Esophagus (tissue), 2 donors: ENCODE results near the gene DIPK1A. TPM values are rescaled to one million over a fixed set of nuclear protein-coding genes. Genes with fewer than 3 reads are reported as not detected.
"Not testable (repeated sequence)": the region's sequence is repeated elsewhere in the genome, so short reads cannot be mapped to it uniquely, and the experiment has no call there.

Source experiments
- H3K27ac ChIP-seq, 2 donors: one replicate each; pipeline ENCODE4 v1.5.1; 2013; ENCODE audit warnings: low read depth in 2 of 2, mild to moderate bottlenecking in 2 of 2, inconsistent platforms in 1 of 2, low read length in 1 of 2, moderate library complexity in 1 of 2
- H3K27me3 ChIP-seq, 2 donors: one replicate each; pipeline ENCODE4 v1.6.1; 2013; ENCODE audit warnings: low read length in 2 of 2, control low read depth in 1 of 2, mild to moderate bottlenecking in 1 of 2; ENCODE audit not compliant: insufficient read depth in 2 of 2, control insufficient read depth in 1 of 2
- H3K36me3 ChIP-seq, 2 donors: one replicate each; pipeline ENCODE4 v1.6.1; 2013; ENCODE audit warnings: low read length in 1 of 2; ENCODE audit not compliant: control insufficient read depth in 2 of 2, insufficient read depth in 2 of 2
- H3K4me1 ChIP-seq, 2 donors: one replicate each; pipeline ENCODE4 v1.6.1; 2013; ENCODE audit warnings: low read length in 1 of 2; ENCODE audit not compliant: control insufficient read depth in 2 of 2, insufficient read depth in 2 of 2
- H3K4me3 ChIP-seq, 2 donors: one replicate each; pipeline ENCODE4 v1.5.1; 2013; ENCODE audit warnings: low read length in 2 of 2, mild to moderate bottlenecking in 2 of 2, low read depth in 1 of 2, moderate library complexity in 1 of 2
- H3K9me3 ChIP-seq, 2 donors: one replicate each; pipeline ENCODE4 v1.6.1; 2013; ENCODE audit warnings: mild to moderate bottlenecking in 2 of 2, low read depth in 1 of 2, low read length in 1 of 2, moderate library complexity in 1 of 2; ENCODE audit not compliant: control insufficient read depth in 2 of 2, insufficient read depth in 1 of 2
- WGBS, 2 donors: extraction: QIAGEN DNeasy Blood & Tissue Kit; methylation state at CpG; one replicate each; pipeline ENCODE4 v1.1.7; 2013; 5-methylcytosine and 5-hydroxymethylcytosine counted together
- polyA plus RNA-seq, 2 donors: library from polyadenylated mRNA; stranded (reverse); fragments of 200-250 nt; gene quantifications; one replicate each; pipeline ENCODE4 v1.2.3, GENCODE V29; 2013
- donor health status: healthy with polysubstance abuse.
- donor health status: Bipolar disorder and iron deficiency.

The DIPK1A gene
- polyA plus RNA-seq, 2 donors, result 2.3 to 4.5 TPM

DNA sequence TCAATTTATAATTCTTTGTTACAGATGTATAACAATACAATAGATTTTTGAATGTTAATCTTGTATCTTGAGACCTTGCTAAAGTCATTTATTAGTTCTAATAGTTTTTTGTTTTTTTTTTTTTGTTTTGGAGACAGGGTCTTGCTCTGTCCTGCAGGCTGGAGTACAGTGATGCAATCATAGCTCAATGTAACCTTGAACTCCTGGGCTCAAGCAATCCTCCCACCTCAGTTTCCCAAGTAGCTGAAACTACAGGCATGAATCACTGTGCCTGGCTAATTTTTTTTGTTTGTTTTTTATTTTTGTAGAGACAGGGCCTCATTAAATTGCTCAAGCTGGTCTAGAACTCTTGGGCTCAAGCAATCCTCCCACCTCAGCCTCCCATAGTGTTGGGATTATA is 26.2 kb upstream of the DIPK1A start:
- no peaks in the 10 kb centered on the region for H3K9me3 ChIP-seq
- H3K4me1 ChIP-seq, result no peaks in the 10 kb centered on the region
- no peak overlapping the region for H3K27ac ChIP-seq
- no peaks in the 10 kb centered on the region for H3K27me3 ChIP-seq
- no peak overlapping the region for H3K4me3 ChIP-seq
- no peaks in the 10 kb centered on the region for H3K36me3 ChIP-seq

DNA sequence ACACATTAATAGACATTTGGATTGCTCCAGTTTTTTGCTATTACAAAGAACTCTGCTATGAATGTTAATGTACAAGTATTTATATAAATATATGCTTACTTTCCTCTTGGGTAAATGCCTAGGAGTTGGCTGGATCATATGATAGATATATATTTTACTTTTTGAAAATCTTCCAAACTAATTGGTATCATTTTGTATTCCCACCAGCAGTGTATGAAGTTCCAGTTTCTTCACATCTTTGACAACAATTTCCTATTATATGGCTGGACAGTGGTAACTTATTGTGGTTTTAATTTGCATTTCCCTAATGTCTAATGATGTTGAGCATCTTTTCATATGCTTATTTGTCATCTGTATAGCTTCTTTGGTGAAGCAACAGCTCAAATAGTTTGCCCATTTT is 23.8 kb upstream of the DIPK1A start:
- Histone ChIP-seq H3K4me3 (no peak overlapping the region), H3K36me3 (no peaks in the 10 kb centered on the region), H3K4me1 (no peaks in the 10 kb centered on the region), H3K27ac (no peak overlapping the region), H3K9me3 (no peaks in the 10 kb centered on the region), H3K27me3 (no peaks in the 10 kb centered on the region)

DNA sequence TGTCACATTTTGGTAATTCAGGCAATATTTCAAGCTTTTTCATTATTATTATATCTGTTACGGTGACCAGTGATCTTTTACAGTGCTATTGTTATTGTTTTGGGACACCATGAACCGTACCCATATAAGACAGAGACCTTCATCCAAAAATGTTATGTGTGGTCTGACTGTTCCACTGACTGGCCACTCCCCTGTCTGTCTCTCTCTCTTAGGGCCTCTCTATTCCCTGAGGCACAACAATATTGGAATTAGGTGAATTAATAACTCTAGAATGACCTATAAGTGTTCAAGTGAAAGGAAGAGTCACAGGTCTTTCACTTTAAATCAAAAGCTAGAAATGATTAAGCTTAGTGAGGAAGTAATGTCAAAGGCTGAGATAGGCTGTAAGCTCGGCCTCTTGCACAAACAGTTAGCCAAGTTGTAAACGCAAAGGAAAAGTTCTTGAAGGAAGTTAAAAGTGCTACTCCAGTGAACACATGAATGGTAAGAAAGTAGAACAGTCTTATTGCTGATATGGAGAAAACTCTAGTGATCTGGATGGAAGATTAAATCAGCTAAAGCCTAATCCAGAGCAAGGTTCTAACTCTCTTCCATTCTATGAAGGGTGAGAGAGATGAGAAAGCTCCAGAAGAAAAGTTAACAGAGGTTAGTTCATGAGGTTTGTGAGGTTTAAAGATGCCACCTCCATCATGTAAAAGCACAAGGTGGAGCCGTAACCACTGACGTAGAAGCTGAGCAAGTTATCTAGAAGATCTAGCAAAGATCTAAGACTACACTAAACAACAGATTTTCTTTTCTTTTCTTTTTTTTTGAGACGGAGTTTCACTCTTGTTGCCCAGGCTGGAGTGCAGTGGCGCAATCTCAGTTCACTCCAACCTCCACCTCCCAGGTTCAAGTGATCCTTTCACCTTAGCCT is 19.7 kb upstream of the DIPK1A start:
- H3K4me3 ChIP-seq, result no peak overlapping the region
- H3K27me3 ChIP-seq, result no peaks in the 10 kb centered on the region
- no peak overlapping the region for H3K27ac ChIP-seq
- H3K4me1 ChIP-seq, result no peaks in the 10 kb centered on the region
- no peaks in the 10 kb centered on the region for H3K9me3 ChIP-seq
- H3K36me3 ChIP-seq, result no peaks in the 10 kb centered on the region
- WGBS, 2 donors, result 74 to 77% methylated on average over 8 of the region's 8 CpGs

DNA sequence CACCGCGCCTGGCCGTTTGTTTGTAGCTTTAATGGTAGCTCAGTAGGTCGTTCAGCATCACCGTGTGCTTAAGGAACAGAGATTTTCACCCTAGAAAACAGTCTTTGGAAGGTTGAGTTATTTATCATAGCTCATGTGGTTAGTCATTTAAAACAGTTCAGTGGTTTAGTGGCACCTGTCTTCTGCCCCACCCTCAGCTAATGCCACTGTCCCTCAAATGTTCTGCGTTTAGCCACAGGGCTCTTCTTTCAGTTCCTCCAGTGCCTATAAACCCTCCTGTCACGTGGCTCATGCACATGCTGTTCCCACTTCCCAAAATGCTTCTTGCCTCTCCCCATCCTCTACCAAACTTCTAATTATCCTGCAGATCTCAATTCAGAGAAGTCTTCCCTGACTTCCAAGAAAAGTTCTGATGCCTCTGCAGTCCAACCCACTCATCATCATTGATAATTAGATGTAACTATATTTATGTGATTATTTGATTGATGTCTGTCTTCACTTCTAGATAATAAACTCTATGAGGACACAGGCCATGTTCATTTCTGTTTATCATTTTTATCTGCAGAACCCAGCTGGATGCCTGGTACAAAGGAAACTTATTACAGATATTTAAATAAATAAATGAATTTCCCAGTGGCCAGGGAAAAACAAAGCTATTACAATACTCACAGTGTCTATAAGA is 14.4 kb upstream of the DIPK1A start:
- Histone ChIP-seq H3K9me3 (no peaks in the 10 kb centered on the region), H3K27ac (no peak overlapping the region), H3K4me1 (no peaks in the 10 kb centered on the region), H3K27me3 (no peaks in the 10 kb centered on the region), H3K36me3 (no peaks in the 10 kb centered on the region), H3K4me3 (no peak overlapping the region)
- WGBS, 2 donors, result 80% methylated on average over 7 of the region's 7 CpGs

DNA sequence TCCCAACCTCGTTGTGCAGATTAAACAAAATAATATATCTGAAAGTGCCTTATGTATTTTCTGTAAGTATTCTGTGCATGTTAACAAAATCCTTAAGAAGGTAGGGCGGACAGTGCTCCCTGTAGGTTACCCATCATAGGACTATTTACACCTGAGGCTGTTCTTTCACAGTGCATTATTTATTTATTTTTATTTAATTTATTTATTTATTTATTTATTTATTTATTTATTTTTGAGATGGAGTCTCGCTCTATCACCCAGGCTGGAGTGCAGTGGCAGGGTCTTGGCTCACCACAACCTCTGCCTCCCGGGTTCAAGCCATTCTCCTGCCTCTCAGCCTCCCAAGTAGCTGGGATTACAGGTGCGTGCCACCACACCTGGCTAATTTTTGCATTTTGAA is 12.8 kb upstream of the DIPK1A start:
- H3K27me3 ChIP-seq, H3K4me1 ChIP-seq, H3K36me3 ChIP-seq, H3K9me3 ChIP-seq, H3K4me3 ChIP-seq, H3K27ac ChIP-seq: not testable (repeated sequence)
- WGBS, 2 donors, result 88 to 89% methylated on average over 5 of the region's 5 CpGs

DNA sequence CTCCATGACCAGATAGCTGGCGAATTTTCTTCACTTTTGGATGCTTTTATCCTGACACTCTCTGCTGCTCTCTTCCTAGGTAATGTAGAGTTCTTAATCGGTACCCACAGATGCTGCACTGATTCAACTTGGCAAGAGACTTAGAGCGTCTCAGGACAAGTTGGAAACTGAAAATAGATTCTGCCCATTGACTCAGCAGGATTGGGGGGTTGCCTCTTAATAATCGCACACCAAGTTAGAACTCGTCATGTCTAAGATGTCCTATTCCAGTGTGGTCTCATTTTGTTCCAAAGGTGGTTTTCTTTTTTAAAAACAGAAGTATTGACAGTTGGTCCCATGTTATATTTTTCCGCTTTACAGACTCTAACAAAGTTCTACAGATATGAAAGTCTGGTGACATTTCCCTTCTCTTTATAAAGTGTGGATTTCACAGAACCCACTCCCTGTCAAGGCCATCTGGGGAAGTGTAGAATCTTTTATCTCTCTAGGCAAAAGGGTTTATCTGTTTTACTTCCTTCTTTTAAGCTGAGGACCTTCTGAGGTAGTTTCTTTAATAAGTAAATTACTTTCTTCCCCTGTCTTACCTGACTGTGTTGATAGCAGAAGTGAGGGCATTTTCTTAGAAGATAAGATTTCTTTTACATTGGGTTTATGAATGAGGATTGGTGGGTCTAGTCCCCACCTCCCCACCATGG is 12.1 kb upstream of the DIPK1A start:
- H3K9me3 ChIP-seq, result no peaks in the 10 kb centered on the region
- WGBS, 2 donors, result 47 to 62% methylated on average over 6 of the region's 6 CpGs
- no peaks in the 10 kb centered on the region for H3K4me1 ChIP-seq
- no peaks in the 10 kb centered on the region for H3K27me3 ChIP-seq
- no peak overlapping the region for H3K27ac ChIP-seq
- no peaks in the 10 kb centered on the region for H3K36me3 ChIP-seq
- no peak overlapping the region for H3K4me3 ChIP-seq

DNA sequence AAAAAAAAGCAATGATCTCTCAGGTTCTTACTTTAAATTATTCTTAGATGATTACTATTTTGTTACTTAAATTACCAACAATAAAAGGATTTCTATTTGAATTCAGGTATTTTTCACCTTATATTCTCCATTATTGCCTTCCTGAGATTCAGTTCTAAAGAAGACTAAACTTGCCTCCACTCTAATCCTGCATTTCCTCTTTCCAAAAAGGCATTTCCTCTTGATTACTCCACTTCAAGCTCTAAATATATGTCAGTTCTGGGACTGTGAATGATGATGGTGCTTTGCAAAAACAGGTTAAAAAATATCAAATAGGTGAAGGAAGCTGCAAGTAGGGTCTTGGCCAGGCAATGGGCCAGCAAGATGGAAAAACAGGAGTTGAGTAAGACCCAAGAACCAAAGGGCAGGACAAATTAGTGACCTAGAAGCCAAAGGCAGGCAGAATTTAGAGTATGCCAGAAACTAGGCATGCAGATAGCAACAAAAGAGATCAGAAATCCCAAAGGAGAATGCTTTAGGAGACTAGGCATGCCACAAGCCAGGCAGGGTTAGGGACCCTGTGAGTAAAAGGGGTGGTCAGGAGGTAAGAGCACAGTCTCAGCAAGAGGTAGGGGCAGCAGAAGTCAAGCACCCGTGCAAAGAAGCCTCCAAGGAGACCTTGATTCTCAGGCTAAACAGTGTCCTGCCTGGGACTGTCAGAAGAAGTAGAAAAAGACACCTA is 11.3 kb upstream of the DIPK1A start:
- Histone ChIP-seq H3K4me3 (no peak overlapping the region), H3K4me1 (no peaks in the 10 kb centered on the region), H3K27ac (no peak overlapping the region), H3K36me3 (no peaks in the 10 kb centered on the region), H3K9me3 (no peaks in the 10 kb centered on the region), H3K27me3 (no peaks in the 10 kb centered on the region)
- 34 to 38% methylated on average over 1 of the region's 1 CpG for WGBS, 2 donors

DNA sequence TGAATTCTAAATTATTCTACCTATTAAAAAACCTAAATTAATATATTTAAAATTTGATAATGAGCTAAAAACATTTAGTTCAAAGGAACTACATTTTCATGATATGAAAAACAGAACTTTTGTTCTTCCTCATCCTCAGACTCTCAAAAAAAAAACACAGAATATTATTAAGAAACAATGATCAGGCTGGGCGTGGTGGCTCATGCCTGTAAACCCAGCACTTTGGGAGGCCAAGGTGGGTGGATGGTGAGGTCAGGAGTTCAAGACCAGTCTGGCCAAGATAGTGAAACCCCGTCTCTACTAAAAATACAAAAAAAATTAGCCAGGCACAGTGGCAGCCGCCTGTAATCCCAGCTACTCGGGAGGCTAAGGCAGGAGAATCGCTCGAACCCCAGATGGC is 10.7 kb upstream of the DIPK1A start:
- not testable (repeated sequence) for H3K27ac ChIP-seq, H3K36me3 ChIP-seq
- WGBS, 2 donors, result 71 to 82% methylated on average over 6 of the region's 6 CpGs

DNA sequence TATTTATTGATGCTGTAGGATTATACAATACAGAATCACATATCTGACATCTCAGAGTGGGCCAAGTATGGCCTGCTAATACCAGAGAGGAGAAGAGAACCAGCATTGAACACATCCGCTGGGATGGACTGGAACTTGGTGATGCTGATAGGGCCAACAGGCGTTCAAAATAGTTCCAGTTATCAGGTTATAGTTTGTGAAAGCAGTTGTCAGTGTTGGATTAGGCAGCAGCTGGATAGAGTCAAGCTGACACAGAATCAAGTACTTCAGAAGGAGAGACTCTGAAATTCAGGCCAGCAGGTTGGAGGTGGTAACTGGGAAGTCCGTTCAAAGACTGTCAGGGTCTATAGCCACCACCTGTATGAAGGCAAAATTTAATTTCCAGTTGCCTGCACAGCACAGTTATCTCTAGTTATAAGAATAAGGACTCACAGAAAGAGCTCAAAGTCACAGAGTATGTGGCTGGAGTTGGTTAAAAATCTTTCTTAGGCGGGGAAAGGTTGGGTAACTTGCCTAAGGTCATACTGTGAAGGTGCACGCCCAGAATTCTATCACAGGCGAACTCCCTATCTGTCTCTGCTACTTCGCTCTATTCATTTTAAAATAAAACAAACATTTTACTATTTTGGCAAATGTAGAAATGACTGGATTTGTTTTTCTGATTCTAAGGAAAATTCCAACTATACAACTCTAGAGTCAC is 9.9 kb upstream of the DIPK1A start:
- H3K4me3 ChIP-seq, result no peak overlapping the region
- no peaks in the 10 kb centered on the region for H3K27me3 ChIP-seq
- H3K9me3 ChIP-seq, result no peaks in the 10 kb centered on the region
- WGBS, 2 donors, result 72 to 74% methylated on average over 7 of the region's 7 CpGs
- H3K36me3 ChIP-seq, result no peaks in the 10 kb centered on the region
- H3K4me1 ChIP-seq, result no peaks in the 10 kb centered on the region
- H3K27ac ChIP-seq, result no peak overlapping the region

More for the DNA sequence above, 10.7 kb upstream of the DIPK1A start:
- H3K27me3 ChIP-seq, H3K4me3 ChIP-seq, H3K9me3 ChIP-seq, H3K4me1 ChIP-seq: not testable (repeated sequence)
